Body of pancreas (tissue), 4 donors: ENCODE measurements around the gene ROBO1.

Experiments
- POLR2A ChIP-seq, 3 donors: fragments of 450-650 bp; IDR thresholded peaks; one replicate each; pipeline ENCODE4 v1.6.1; 2016; ENCODE audit warnings: antibody characterized with exemption in 3 of 3, mild to moderate bottlenecking in 2 of 3
- TF ChIP-seq, protein P1 (sequence below), 7 experiments: fragments of 450-650 bp in 4 of 7; fragments of 200-600 bp in 3 of 7; sonication (generic) in 3 of 7; IDR thresholded peaks; one replicate each; pipeline ENCODE4 v1.5.1; 2016 to 2019; ENCODE audit warnings: antibody characterized with exemption in 7 of 7

DNA sequence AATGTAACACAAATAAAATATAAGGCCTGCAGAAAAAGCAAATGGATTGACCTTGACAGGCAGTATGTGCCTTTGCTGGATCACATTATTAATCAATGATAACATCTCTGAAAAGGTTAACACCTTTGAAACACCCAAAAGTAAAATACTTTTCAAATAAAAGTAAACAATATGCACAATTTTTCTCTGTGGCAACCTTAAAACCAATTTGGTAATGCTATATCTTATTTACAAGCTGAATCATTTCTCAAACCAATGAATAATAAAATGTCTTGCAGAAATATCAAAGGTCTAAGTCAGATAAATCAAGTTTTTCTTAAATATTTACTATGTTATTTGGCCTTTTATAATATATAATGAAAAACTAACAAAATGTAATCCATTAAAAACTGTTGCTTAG is 1018.7 kb downstream of the ROBO1 start:
- TF ChIP-seq, protein P1, sequence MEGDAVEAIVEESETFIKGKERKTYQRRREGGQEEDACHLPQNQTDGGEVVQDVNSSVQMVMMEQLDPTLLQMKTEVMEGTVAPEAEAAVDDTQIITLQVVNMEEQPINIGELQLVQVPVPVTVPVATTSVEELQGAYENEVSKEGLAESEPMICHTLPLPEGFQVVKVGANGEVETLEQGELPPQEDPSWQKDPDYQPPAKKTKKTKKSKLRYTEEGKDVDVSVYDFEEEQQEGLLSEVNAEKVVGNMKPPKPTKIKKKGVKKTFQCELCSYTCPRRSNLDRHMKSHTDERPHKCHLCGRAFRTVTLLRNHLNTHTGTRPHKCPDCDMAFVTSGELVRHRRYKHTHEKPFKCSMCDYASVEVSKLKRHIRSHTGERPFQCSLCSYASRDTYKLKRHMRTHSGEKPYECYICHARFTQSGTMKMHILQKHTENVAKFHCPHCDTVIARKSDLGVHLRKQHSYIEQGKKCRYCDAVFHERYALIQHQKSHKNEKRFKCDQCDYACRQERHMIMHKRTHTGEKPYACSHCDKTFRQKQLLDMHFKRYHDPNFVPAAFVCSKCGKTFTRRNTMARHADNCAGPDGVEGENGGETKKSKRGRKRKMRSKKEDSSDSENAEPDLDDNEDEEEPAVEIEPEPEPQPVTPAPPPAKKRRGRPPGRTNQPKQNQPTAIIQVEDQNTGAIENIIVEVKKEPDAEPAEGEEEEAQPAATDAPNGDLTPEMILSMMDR (IDR thresholded peaks at IDR 0.05): no peak
- TF ChIP-seq POLR2A (IDR thresholded peaks at IDR 0.05): no peak
